Calu3 (cell line): ENCODE results near the gene SAPCD1. TPM values are rescaled to one million over a fixed set of nuclear protein-coding genes. Genes with fewer than 3 reads are reported as not detected.
A peak's percentile ranks its signal among the peaks of the same experiment; 100 is the strongest.

Experiments used
- BruUV-seq: library from RNA; stranded (reverse); fragments of 400-500 nt; replicated peaks from 2 replicates; lab custom pipeline; 2021; lab: Mats Ljungman, UMichigan
- CTCF ChIA-PET: fragments of 300-600 bp; sonication (Branson Sonifier 250); formaldehyde crosslinking; loops from one replicate; lab custom pipeline; 2022; ENCODE audit warnings: antibody characterized with exemption; lab: Charles Lee
- DNase-seq: peaks from one replicate; pipeline ENCODE4 v3.0.0; 2022
- H3K27ac Mint-ChIP-seq: one replicate; pipeline ENCODE4 v1.8.0; 2022; ENCODE audit warnings: mixed read lengths; ENCODE audit not compliant: unreplicated experiment
- H3K27me3 Mint-ChIP-seq: one replicate; pipeline ENCODE4 v1.8.0; 2022; ENCODE audit warnings: mixed read lengths; ENCODE audit not compliant: unreplicated experiment
- H3K36me3 Mint-ChIP-seq: one replicate; pipeline ENCODE4 v1.8.0; 2022; ENCODE audit warnings: mild to moderate bottlenecking, moderate library complexity, mixed read lengths; ENCODE audit not compliant: insufficient read depth, unreplicated experiment
- H3K4me1 Mint-ChIP-seq: one replicate; pipeline ENCODE4 v1.8.0; 2022; ENCODE audit warnings: mild to moderate bottlenecking, low read depth, mixed read lengths; ENCODE audit not compliant: unreplicated experiment
- H3K4me3 Mint-ChIP-seq: one replicate; pipeline ENCODE4 v1.8.0; 2022; ENCODE audit warnings: mild to moderate bottlenecking, low read depth, moderate library complexity, mixed read lengths; ENCODE audit not compliant: unreplicated experiment
- H3K9me3 Mint-ChIP-seq: one replicate; pipeline ENCODE4 v1.8.0; 2022; ENCODE audit warnings: low read depth, mixed read lengths; ENCODE audit not compliant: unreplicated experiment
- intact Hi-C: fragments of 100-400 bp; cut with micrococcal nuclease; formaldehyde crosslinking; loops from one replicate; pipeline ENCODE4 v1.10.0; 2022; ENCODE audit not compliant: unreplicated experiment
- total RNA-seq: library from RNA; stranded (reverse); gene quantifications from 2 replicates; pipeline ENCODE4 v1.2.3, GENCODE V29; 2022
- TF ChIP-seq, protein P1 (sequence below): fragments of 200-600 bp; IDR thresholded peaks from one replicate; pipeline ENCODE4 v1.8.0; 2022; ENCODE audit warnings: antibody characterized with exemption; ENCODE audit not compliant: unreplicated experiment

SAPCD1 gene
- total RNA-seq, 1 experiment from 2014 or later = 26.6 TPM

DNA sequence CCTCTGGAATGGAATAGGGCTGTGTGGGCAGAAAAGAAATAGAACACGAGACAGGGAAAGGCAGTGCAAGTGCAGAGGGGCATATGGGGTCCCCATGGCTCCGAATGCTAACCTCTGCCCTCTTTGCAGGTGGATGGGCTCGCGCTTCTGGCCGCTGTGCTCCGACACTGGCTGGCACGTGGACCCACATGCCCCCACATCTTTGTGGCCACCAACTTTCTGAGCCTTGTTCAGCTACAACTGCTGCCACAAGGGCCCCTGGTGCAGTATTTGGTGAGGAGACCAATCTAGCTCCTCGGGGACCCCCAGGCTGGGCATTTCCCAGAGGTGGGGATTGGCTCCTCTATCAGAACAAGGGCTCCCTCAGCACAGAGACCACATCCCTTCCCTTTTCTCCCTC, 1.1 kb upstream of the SAPCD1 start:
- intact Hi-C loops = no loop called here
- no TSS peak for BruUV-seq
- Mint-ChIP-seq H3K4me1 (peaks cover 17% of the 10 kb centered on the region), H3K9me3 (no peaks in the 10 kb centered on the region), H3K4me3 (no peak overlapping the region), H3K27ac (no peak overlapping the region), H3K36me3 (peaks cover 52% of the 10 kb centered on the region), H3K27me3 (no peaks in the 10 kb centered on the region)
- TF ChIP-seq, protein P1, sequence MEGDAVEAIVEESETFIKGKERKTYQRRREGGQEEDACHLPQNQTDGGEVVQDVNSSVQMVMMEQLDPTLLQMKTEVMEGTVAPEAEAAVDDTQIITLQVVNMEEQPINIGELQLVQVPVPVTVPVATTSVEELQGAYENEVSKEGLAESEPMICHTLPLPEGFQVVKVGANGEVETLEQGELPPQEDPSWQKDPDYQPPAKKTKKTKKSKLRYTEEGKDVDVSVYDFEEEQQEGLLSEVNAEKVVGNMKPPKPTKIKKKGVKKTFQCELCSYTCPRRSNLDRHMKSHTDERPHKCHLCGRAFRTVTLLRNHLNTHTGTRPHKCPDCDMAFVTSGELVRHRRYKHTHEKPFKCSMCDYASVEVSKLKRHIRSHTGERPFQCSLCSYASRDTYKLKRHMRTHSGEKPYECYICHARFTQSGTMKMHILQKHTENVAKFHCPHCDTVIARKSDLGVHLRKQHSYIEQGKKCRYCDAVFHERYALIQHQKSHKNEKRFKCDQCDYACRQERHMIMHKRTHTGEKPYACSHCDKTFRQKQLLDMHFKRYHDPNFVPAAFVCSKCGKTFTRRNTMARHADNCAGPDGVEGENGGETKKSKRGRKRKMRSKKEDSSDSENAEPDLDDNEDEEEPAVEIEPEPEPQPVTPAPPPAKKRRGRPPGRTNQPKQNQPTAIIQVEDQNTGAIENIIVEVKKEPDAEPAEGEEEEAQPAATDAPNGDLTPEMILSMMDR = no peak
- no peak for DNase-seq
- CTCF ChIA-PET = no interaction called here

DNA sequence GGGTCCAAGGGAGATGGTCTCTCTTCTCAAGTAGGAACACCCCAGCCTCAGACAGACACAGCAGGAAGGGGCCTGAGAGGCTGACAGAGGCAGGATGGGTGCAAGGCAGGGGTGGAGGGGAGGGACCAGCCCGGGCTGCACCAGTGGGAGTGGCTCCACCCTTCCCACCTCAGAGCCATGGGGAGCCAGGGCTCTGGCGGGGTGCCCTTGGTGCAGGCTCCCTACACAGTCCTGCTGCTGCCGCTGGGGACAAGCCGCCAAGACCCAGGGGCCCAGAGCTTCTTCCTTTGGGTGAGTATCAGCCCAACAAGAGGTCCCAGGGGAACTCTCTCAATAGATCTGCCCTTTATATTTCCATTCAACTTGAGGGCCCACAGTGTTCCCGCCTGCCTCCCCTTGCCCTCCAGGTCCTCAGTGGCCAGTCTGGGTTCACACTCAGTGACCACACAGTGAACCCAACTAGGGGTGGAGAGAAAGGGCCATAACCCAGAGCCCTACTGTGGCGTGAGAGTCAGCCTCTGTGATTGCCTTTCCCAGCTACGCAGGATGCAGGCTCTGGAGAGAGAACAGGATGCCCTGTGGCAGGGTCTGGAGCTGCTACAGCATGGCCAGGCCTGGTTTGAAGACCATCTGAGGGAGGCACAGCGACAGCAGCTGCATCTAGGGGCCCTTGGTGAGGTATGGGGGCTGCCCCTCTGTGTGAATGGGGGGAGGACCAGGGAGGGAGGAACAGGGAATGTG, 592 bp downstream of the SAPCD1 start:
- Mint-ChIP-seq H3K4me3 (no peak overlapping the region), H3K27ac (peak overlapping the region; percentile 6), H3K36me3 (peaks cover 43% of the 10 kb centered on the region), H3K4me1 (peaks cover 17% of the 10 kb centered on the region), H3K9me3 (no peaks in the 10 kb centered on the region), H3K27me3 (no peaks in the 10 kb centered on the region)
- TF ChIP-seq, protein P1 = no peak
- BruUV-seq = no TSS peak
- intact Hi-C loops = no loop called here
- no peak for DNase-seq
- CTCF ChIA-PET = no interaction called here

DNA sequence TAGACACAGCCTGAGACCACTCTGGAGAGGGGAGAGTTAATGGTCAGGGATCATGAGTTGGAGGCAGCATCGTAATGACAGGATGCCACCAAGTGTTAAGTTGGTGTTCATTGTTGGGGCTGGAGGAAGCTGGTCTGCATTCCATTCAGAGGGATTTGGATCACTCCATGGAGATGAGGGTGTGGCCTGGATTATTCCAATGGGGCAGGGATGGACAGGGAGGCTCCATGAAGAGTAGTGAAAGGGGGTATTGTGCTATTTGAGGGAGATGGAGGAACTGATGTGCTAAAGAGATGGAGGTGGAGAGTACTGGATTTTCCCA, 1.1 kb downstream of the SAPCD1 start:
- peaks cover 17% of the 10 kb centered on the region for H3K4me1 Mint-ChIP-seq
- CTCF ChIA-PET = no interaction called here
- peaks cover 43% of the 10 kb centered on the region for H3K36me3 Mint-ChIP-seq
- H3K27me3 Mint-ChIP-seq = no peaks in the 10 kb centered on the region
- DNase-seq = no peak
- no peaks in the 10 kb centered on the region for H3K9me3 Mint-ChIP-seq
- BruUV-seq = no TSS peak
- H3K4me3 Mint-ChIP-seq = no peak overlapping the region
- TF ChIP-seq, protein P1 = no peak
- H3K27ac Mint-ChIP-seq = peak overlapping the region; percentile 6
- intact Hi-C loops = no loop called here

DNA sequence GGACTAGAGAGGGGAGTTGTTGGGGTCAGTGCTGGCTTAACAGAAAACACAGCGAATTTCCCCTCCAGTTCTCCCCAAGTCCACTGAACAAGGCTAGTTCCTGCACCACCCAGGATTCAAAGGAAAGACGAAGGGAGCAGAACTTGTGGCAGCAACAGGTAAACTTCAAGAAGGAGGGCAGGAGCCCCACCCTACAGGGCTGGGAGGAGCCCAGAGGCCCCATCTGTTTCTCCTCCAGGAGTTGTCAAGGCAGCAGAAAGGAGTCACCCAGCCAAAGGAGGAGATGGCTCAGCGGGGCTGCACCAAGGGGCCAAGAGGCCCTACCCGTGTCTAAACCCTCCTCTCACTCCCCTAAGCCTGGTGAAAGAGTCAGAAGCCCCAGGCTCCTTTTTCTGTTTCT, 1.7 kb downstream of the SAPCD1 start:
- Mint-ChIP-seq H3K9me3 (no peaks in the 10 kb centered on the region), H3K27ac (no peak overlapping the region), H3K4me1 (peaks cover 18% of the 10 kb centered on the region), H3K27me3 (no peaks in the 10 kb centered on the region), H3K36me3 (peaks cover 40% of the 10 kb centered on the region), H3K4me3 (no peak overlapping the region)
- no peak for DNase-seq
- TSS peak; percentile 31 for BruUV-seq
- CTCF ChIA-PET = no interaction called here
- intact Hi-C loops = no loop called here
- TF ChIP-seq, protein P1 = no peak
